Measurements from ENCODE around the gene RGS7.

The RGS7 gene

DNA sequence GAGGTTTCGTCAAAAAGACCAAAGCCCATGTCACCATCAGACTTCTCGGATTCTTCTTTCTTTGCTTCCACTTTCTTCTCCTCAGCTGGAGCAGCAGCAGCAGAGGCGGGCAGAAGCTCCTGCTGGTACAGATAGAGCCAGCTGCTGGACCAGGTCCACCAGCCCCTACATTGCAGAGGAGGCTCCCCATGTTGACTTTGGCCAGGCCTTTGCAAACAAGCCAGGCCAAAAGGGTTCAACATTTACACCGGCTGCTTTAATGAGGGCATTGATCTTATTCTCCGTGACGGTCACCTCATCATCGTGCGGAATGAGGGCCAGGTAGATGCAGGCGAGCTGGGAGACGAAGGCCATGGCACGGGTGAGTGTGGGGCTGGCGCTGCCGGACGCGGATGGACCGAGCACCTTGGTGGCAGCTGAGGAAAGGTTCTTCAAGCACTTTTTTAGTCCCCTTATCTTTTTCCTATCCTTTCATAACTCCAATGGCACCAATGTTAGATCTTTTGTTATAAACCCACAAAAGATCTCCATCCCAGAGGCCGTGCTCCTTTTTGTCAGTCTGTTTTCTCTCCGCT lies 358.5 kb downstream of the RGS7 start:
- Histone ChIP-seq H3K4me1 (no peaks in the 10 kb centered on the region), H3K9me3 (ENCODE audit: control insufficient read depth, low read length) (no peaks in the 10 kb centered on the region), H2AFZ (no peak overlapping the region), H3K4me2 (ENCODE audit: low read length) (no peak overlapping the region), H3K9ac (no peak overlapping the region), H3K36me3 (ENCODE audit: control insufficient read depth, insufficient read depth, low read length) (no peaks in the 10 kb centered on the region), H3K4me3 (ENCODE audit: low read depth, low read length) (no peak overlapping the region), H3K27ac (no peak overlapping the region), H3K79me2 (no peaks in the 10 kb centered on the region), H3K27me3 (ENCODE audit: control insufficient read depth, insufficient read depth, low read length) (no peaks in the 10 kb centered on the region)
- TF ChIP-seq, protein P1, sequence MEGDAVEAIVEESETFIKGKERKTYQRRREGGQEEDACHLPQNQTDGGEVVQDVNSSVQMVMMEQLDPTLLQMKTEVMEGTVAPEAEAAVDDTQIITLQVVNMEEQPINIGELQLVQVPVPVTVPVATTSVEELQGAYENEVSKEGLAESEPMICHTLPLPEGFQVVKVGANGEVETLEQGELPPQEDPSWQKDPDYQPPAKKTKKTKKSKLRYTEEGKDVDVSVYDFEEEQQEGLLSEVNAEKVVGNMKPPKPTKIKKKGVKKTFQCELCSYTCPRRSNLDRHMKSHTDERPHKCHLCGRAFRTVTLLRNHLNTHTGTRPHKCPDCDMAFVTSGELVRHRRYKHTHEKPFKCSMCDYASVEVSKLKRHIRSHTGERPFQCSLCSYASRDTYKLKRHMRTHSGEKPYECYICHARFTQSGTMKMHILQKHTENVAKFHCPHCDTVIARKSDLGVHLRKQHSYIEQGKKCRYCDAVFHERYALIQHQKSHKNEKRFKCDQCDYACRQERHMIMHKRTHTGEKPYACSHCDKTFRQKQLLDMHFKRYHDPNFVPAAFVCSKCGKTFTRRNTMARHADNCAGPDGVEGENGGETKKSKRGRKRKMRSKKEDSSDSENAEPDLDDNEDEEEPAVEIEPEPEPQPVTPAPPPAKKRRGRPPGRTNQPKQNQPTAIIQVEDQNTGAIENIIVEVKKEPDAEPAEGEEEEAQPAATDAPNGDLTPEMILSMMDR (IDR thresholded peaks at IDR 0.05), result no peak

DNA sequence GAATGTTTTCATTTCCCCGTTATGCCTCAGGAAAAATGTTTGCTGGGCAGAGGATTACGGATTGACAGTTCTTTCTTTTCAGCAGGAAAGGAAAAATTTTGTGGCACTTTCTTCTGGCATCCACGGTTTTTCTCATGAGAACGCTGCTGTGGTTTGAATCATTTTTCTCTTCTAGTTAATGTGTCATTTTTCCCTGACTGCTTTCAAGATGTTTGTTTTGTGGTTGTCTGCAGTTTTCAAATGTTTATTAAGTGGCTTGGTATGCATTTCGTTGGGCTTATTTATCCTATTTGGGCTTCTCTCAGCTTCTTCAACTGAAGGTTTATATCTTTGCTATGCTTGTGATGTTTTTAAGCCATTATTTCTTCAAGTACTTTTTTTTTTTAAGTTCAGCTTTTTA lies 359.0 kb downstream of the RGS7 start:
- Histone ChIP-seq H3K9me3 (ENCODE audit: control insufficient read depth, low read length) (no peaks in the 10 kb centered on the region), H3K36me3 (ENCODE audit: control insufficient read depth, insufficient read depth, low read length) (no peaks in the 10 kb centered on the region), H3K79me2 (no peaks in the 10 kb centered on the region), H3K27ac (no peak overlapping the region), H2AFZ (no peak overlapping the region), H3K4me2 (ENCODE audit: low read length) (no peak overlapping the region), H3K9ac (no peak overlapping the region), H3K4me3 (ENCODE audit: low read depth, low read length) (no peak overlapping the region), H3K4me1 (no peaks in the 10 kb centered on the region), H3K27me3 (ENCODE audit: control insufficient read depth, insufficient read depth, low read length) (no peaks in the 10 kb centered on the region)
- TF ChIP-seq, protein P1 (IDR thresholded peaks at IDR 0.05), result no peak

DNA sequence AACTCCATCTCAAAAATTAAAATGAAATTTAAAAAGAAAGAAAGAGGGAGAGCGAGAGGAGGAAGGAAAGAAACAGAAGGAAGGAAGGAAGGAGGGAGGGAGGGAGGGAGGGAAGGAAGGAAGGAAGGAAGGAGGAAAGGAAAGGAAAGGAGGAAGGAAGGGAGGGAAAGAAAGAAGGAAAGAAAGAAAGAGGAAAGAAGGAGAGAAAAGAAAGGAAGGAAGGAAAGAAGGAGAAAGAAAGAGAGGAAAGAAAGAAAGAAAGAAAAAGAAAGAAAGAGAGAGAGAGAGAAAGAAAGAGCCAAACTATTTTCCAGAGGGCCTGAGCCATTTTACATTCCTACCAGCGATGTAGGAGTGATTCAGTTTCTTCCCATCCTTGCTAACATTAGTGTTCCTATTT lies 364.0 kb downstream of the RGS7 start:
- Histone ChIP-seq H3K27ac (no peak overlapping the region), H3K4me1 (no peaks in the 10 kb centered on the region), H3K9ac (no peak overlapping the region), H2AFZ (no peak overlapping the region), H3K4me3 (ENCODE audit: low read depth, low read length) (no peak overlapping the region), H3K4me2 (ENCODE audit: low read length) (no peak overlapping the region), H3K9me3 (ENCODE audit: control insufficient read depth, low read length) (no peaks in the 10 kb centered on the region), H3K79me2 (no peaks in the 10 kb centered on the region), H3K27me3 (ENCODE audit: control insufficient read depth, insufficient read depth, low read length) (no peaks in the 10 kb centered on the region), H3K36me3 (ENCODE audit: control insufficient read depth, insufficient read depth, low read length) (no peaks in the 10 kb centered on the region)
- TF ChIP-seq, protein P1 (IDR thresholded peaks at IDR 0.05), result no peak

DNA sequence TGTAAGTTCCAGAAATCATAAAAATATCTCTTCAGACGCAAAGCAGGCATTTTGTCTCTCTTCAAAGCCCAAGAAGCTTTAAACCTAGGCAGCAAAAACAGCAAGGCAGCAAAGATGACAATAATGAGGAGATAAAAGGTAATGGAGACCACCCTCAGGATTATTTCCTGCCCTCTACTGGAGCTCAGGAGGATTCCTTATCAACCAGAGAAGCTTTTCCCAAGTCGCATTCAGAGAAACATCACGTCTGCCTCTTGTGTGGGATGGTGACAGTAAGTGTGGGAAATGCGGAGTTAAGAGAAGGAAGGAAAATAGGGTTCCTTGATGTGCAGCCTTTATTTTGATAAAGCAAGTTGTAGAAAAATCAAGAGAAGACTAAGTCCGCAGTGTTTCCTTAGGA lies 365.8 kb downstream of the RGS7 start:
- Histone ChIP-seq H3K27ac (no peak overlapping the region), H2AFZ (no peak overlapping the region), H3K4me2 (ENCODE audit: low read length) (no peak overlapping the region), H3K9me3 (ENCODE audit: control insufficient read depth, low read length) (no peaks in the 10 kb centered on the region), H3K4me3 (ENCODE audit: low read depth, low read length) (no peak overlapping the region), H3K27me3 (ENCODE audit: control insufficient read depth, insufficient read depth, low read length) (no peaks in the 10 kb centered on the region), H3K4me1 (no peaks in the 10 kb centered on the region), H3K79me2 (no peaks in the 10 kb centered on the region), H3K36me3 (ENCODE audit: control insufficient read depth, insufficient read depth, low read length) (no peaks in the 10 kb centered on the region), H3K9ac (no peak overlapping the region)
- TF ChIP-seq, protein P1 (IDR thresholded peaks at IDR 0.05), result no peak

DNA sequence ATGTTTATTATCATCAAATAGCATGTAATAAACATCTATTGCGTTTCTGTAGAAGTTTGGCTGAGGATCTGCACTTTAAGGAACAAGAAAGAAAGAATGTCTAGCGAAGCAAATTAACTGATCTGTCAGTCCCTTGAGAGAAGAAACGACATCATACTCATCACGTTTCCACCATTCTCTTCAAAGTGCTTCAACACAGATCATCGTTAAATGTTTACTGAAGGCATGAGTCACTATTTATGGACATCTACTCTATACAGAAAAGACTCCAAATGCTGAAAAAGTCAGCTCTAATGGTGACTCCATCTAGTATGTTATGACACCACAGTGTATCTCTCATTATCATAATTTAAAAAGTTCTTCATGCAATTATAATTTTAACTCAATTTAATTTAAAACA lies 369.1 kb downstream of the RGS7 start:
- Histone ChIP-seq H3K79me2 (no peaks in the 10 kb centered on the region), H3K9ac (no peak overlapping the region), H3K4me1 (no peaks in the 10 kb centered on the region), H2AFZ (no peak overlapping the region), H3K4me2 (ENCODE audit: low read length) (no peak overlapping the region), H3K9me3 (ENCODE audit: control insufficient read depth, low read length) (no peaks in the 10 kb centered on the region), H3K4me3 (ENCODE audit: low read depth, low read length) (no peak overlapping the region), H3K27me3 (ENCODE audit: control insufficient read depth, insufficient read depth, low read length) (no peaks in the 10 kb centered on the region), H3K27ac (no peak overlapping the region), H3K36me3 (ENCODE audit: control insufficient read depth, insufficient read depth, low read length) (no peaks in the 10 kb centered on the region)
- TF ChIP-seq, protein P1 (IDR thresholded peaks at IDR 0.05), result no peak

Measured in parathyroid adenoma (tissue), 2 donors.